ENCODE measurements around the gene SPRED2.

SPRED2 gene

GRCh38 chr2:65291216-65292105 is 140.9 kb downstream of the SPRED2 start:
- H3K4me3 ChIP-seq (replicated peaks; ENCODE audit: low read depth, low read length): no peak overlapping the region
- H3K36me3 ChIP-seq (ENCODE audit: control insufficient read depth, insufficient read depth, low read length): no peaks in the 10 kb centered on the region
- no peak for TF ChIP-seq CTCF (IDR thresholded peaks at IDR 0.05; ENCODE audit: insufficient read depth, low read length, poor library complexity, severe bottlenecking)
- DNase-seq (ENCODE audit: extremely low read depth, insufficient read length): no peak
- H3K27me3 ChIP-seq (replicated peaks; ENCODE audit: control insufficient read depth, insufficient read depth, low read length): peaks cover 2% of the 10 kb centered on the region

GRCh38 chr2:65287364-65287763 is 145.0 kb downstream of the SPRED2 start:
- TF ChIP-seq CTCF (IDR thresholded peaks at IDR 0.05; ENCODE audit: insufficient read depth, low read length, poor library complexity, severe bottlenecking): no peak
- H3K4me3 ChIP-seq (replicated peaks; ENCODE audit: low read depth, low read length): no peak overlapping the region
- no peak for DNase-seq (ENCODE audit: extremely low read depth, insufficient read length)

GRCh38 chr2:65282477-65283053 is 149.8 kb downstream of the SPRED2 start:
- DNase-seq (ENCODE audit: extremely low read depth, insufficient read length): no peak
- no peak overlapping the region for H3K4me3 ChIP-seq (replicated peaks; ENCODE audit: low read depth, low read length)
- H3K36me3 ChIP-seq (ENCODE audit: control insufficient read depth, insufficient read depth, low read length): no peaks in the 10 kb centered on the region
- no peaks in the 10 kb centered on the region for H3K27me3 ChIP-seq (replicated peaks; ENCODE audit: control insufficient read depth, insufficient read depth, low read length)
- TF ChIP-seq CTCF (IDR thresholded peaks at IDR 0.05; ENCODE audit: insufficient read depth, low read length, poor library complexity, severe bottlenecking): no peak

More at GRCh38 chr2:65287364-65287763, 145.0 kb downstream of the SPRED2 start:
- Histone ChIP-seq H3K27me3 (replicated peaks; ENCODE audit: control insufficient read depth, insufficient read depth, low read length) (no peaks in the 10 kb centered on the region), H3K36me3 (ENCODE audit: control insufficient read depth, insufficient read depth, low read length) (no peaks in the 10 kb centered on the region)

- no peak overlapping the region for H3K4me3 ChIP-seq (replicated peaks; ENCODE audit: low read depth, low read length)
- TF ChIP-seq CTCF (IDR thresholded peaks at IDR 0.05; ENCODE audit: insufficient read depth, low read length, poor library complexity, severe bottlenecking): no peak
- H3K27me3 ChIP-seq (replicated peaks; ENCODE audit: control insufficient read depth, insufficient read depth, low read length): no peaks in the 10 kb centered on the region
- no peaks in the 10 kb centered on the region for H3K36me3 ChIP-seq (ENCODE audit: control insufficient read depth, insufficient read depth, low read length)
- no peak for DNase-seq (ENCODE audit: extremely low read depth, insufficient read length)
Observed at GRCh38 chr2:65281627-65282351, 150.6 kb downstream of the SPRED2 start.

- Histone ChIP-seq H3K4me3 (replicated peaks; ENCODE audit: low read depth, low read length) (no peak overlapping the region), H3K27me3 (replicated peaks; ENCODE audit: control insufficient read depth, insufficient read depth, low read length) (no peaks in the 10 kb centered on the region), H3K36me3 (ENCODE audit: control insufficient read depth, insufficient read depth, low read length) (peaks cover 4% of the 10 kb centered on the region)
- DNase-seq (ENCODE audit: extremely low read depth, insufficient read length): no peak
- no peak for TF ChIP-seq CTCF (IDR thresholded peaks at IDR 0.05; ENCODE audit: insufficient read depth, low read length, poor library complexity, severe bottlenecking)
Observed at GRCh38 chr2:65279756-65280155, 152.6 kb downstream of the SPRED2 start.
